Lower leg skin (tissue), 4 donors: ENCODE measurements around the gene STK25. TPM values are rescaled to one million over a fixed set of nuclear protein-coding genes. Genes with fewer than 3 reads are reported as not detected.
A peak's percentile ranks its signal among the peaks of the same experiment; 100 is the strongest.
"Not testable (repeated sequence)": the region's sequence is repeated elsewhere in the genome, so short reads cannot be mapped to it uniquely, and the experiment has no call there.

ENCODE experiments used
- DNase-seq, 2 donors: peaks; one replicate each; pipeline ENCODE4 v3.0.0-alpha.2; 2019; ENCODE audit warnings: low spot score in 2 of 2
- H3K4me3 ChIP-seq: fragments of 200-600 bp; sonication (generic); 2 replicates; pipeline ENCODE4 v1.5.1; 2017; ENCODE audit warnings: mild to moderate bottlenecking, low read depth; ENCODE audit not compliant: poor library complexity, severe bottlenecking
- POLR2A ChIP-seq, 2 donors: fragments of 450-650 bp; IDR thresholded peaks; one replicate each; pipeline ENCODE4 v1.6.1; 2016 to 2017; ENCODE audit warnings: antibody characterized with exemption in 2 of 2, mild to moderate bottlenecking in 1 of 2, moderate library complexity in 1 of 2
- WGBS, 2 donors: methylation state at CpG; one replicate each; pipeline ENCODE4 v1.1.5; 2018; 5-methylcytosine and 5-hydroxymethylcytosine counted together
- intact Hi-C: fragments of 100-400 bp; cut with DNase I; formaldehyde crosslinking; loops from one replicate; pipeline ENCODE4 v1.15.0; 2023; ENCODE audit warnings: low total_unique reads
- total RNA-seq, 4 donors: library from RNA; depleted of rRNA; stranded (reverse); fragments of >200 nt; gene quantifications; one replicate each; pipeline ENCODE4 v1.1.0, GENCODE V29; 2016
- TF ChIP-seq, protein P1 (sequence below), 3 donors: fragments of 450-650 bp; IDR thresholded peaks; one replicate each; pipeline ENCODE4 v1.5.1; 2016; ENCODE audit warnings: antibody characterized with exemption in 3 of 3, mild to moderate bottlenecking in 3 of 3, moderate library complexity in 2 of 3

The STK25 gene
- total RNA-seq, 4 donors from 2014 or later: 137 to 315 (median 188) TPM

DNA sequence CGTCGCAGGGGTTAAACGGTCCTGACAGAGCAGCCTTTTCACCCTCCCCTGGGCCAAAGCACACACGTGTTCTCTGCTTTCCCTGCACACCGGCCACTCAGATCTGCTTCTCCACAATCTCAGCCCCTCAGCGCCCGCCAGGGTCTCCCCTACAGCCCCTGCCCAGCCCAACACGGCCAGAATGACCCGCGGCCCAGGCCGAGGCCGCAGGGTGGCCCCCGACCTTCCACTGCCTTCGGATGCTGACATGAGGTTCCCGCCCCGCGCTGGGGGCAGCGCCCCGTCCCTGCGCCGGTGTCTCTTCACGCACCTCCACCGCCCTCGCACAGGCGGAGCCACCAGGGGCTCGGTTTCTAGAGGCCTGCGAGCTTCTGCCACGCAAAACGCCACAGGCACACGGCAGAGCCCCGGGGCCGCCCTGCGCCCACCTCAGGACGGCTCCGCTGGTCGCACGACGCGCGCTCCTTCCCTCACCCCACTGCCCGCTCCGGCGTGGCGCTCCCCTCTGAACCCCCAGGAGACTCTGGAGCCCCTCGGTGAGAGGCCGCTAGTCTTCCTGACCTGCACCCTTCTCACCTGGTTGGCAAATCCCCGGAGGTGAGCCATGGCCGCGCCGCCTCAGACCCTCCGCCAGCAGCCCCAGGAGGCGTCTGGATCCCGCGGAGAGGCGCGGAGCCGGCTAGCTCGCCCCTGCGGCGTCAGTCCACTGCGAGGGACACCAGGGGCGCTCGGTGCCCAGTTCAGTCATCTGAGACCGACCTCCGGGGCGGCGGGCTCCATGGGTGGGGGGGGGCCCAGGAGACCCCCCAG, 749 bp downstream of the STK25 start:
- no peak for DNase-seq
- TF ChIP-seq, protein P1, sequence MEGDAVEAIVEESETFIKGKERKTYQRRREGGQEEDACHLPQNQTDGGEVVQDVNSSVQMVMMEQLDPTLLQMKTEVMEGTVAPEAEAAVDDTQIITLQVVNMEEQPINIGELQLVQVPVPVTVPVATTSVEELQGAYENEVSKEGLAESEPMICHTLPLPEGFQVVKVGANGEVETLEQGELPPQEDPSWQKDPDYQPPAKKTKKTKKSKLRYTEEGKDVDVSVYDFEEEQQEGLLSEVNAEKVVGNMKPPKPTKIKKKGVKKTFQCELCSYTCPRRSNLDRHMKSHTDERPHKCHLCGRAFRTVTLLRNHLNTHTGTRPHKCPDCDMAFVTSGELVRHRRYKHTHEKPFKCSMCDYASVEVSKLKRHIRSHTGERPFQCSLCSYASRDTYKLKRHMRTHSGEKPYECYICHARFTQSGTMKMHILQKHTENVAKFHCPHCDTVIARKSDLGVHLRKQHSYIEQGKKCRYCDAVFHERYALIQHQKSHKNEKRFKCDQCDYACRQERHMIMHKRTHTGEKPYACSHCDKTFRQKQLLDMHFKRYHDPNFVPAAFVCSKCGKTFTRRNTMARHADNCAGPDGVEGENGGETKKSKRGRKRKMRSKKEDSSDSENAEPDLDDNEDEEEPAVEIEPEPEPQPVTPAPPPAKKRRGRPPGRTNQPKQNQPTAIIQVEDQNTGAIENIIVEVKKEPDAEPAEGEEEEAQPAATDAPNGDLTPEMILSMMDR (IDR thresholded peaks at IDR 0.05): no peak
- TF ChIP-seq POLR2A (IDR thresholded peaks at IDR 0.05): no peak
- peak overlapping the region; percentile 89 for H3K4me3 ChIP-seq
- intact Hi-C loops: loop anchor here (10.0 kb wide), 1 partner anchor 377 kb away; no protein-coding TSS in a partner anchor
- 1 to 2% methylated on average over 38 to 43 of the region's 67 CpGs for WGBS, 2 donors

DNA sequence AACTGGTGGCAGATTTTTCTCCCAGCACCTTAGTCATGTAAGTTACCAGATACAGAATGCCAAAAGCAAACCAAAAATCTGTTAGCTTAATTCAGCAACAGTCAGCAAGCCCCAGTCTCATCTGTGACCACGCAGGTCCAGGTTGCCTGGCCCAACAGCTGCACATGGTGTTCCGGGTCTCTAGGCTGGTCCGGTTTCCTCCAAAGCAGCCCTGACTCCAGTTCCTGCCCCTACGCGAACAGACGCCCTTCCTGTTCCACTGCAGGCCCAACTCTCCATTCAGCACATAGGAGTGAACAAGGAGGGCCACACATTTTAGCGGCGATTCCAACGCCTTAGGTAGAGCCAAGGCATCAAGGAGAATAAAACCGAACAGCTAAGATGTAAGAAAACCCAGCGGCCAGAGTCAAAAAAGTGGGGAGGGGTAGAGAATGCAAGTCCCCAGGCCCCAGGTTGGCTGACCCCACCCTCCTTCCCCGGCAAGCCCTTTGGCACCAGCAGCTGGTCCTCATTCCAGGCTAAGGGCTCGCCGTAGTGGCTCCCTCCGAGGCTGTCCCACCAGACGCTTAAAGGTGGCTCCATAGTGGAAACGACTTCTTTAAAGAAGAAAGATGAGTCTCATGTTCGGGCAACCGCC, 1.5 kb downstream of the STK25 start:
- 29 to 35% methylated on average over 16 to 19 of the region's 19 CpGs for WGBS, 2 donors
- peak overlapping the region; percentile 89 for H3K4me3 ChIP-seq
- TF ChIP-seq, protein P1 (IDR thresholded peaks at IDR 0.05): no peak
- no peak for TF ChIP-seq POLR2A (IDR thresholded peaks at IDR 0.05)
- intact Hi-C loops: loop anchor here (10.0 kb wide), 1 partner anchor 378 kb away; no protein-coding TSS in a partner anchor
- DNase-seq: no peak

DNA sequence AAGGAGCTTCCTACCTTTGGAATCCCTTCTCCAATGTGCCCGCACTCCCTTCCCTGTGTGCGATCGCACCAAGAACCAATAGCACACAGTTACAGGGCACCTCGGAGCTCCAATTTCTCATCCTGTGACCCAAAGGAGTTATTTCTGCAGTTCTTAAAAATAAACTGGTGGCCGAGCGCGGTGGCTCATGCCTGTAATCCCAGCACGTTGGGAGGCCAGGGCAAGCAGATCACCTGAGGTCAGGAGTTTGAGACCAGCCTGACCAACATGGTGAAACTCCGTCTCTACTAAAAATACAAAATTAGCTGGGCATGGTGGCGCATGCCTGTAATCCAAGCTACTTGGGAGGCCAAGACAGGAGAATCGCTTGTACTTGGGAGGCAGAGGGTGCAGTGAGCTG, 2.1 kb downstream of the STK25 start:
- intact Hi-C loops: loop anchor here (10.0 kb wide), 1 partner anchor 378 kb away; no protein-coding TSS in a partner anchor
- 94 to 97% methylated on average over 11 of the region's 11 CpGs for WGBS, 2 donors
- DNase-seq, H3K4me3 ChIP-seq: not testable (repeated sequence)

DNA sequence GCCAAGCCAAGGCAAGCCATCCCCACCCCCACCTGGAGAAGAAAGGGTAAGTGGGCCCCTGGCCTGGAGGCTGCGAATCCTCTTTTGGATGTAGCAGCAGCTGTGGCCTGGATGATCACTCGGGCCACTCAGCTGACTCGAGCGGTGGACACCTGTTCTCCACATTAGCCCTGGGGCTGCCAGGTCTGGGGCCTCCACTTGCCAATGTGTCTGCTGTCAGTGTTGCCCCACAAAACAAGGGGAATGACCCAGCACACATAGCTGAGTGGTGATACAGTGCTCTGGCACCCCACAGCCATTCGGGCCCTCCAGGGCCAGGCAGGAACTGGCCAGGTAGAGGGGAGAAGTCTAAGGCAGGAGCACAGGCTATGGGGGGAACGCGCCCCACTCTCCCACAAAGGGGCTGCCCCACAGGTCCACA, 2.6 kb downstream of the STK25 start:
- DNase-seq: no peak
- TF ChIP-seq, protein P1 (IDR thresholded peaks at IDR 0.05): no peak
- TF ChIP-seq POLR2A (IDR thresholded peaks at IDR 0.05): no peak
- no peak overlapping the region for H3K4me3 ChIP-seq
- 80 to 92% methylated on average over 2 to 7 of the region's 7 CpGs for WGBS, 2 donors
- intact Hi-C loops: loop anchor here (10.0 kb wide), 1 partner anchor 379 kb away; no protein-coding TSS in a partner anchor

DNA sequence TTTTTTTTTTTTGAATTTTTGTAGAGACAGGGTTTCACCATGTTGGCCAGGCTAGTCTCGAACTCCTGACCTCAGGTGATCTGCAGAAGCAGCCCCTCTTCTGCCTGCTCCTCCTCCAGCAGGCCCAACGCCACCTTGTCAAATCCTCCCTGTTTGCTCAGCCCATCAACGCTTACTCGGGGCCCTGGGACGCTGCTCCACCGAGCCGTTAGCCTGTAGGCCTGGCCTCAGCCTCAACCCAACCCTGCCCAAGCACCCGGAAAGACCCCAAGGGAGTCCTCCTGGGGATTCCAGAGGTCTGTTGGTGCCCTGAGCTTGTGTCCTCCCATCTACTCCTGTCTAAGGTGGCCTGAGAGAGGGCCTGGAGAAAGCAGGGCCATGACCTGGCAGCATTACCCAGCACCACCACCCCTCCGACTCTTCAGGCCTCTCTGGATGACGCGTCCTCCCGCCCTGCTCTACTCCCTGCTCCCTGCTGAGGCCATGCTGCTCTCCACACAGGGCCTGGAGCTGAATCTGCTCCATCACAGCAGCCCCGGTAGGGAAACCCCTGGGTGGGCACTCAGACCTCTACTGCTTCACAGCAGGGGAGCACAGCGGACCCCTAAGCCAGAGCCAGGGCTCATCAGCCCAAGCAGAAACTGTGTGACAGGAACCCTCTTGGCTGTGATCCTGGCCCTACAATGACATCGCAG, 3.2 kb downstream of the STK25 start:
- WGBS, 2 donors: 90 to 91% methylated on average over 13 to 15 of the region's 15 CpGs
- H3K4me3 ChIP-seq: no peak overlapping the region
- no peak for DNase-seq
- intact Hi-C loops: loop anchor here (10.0 kb wide), 1 partner anchor 380 kb away; no protein-coding TSS in a partner anchor
- TF ChIP-seq POLR2A (IDR thresholded peaks at IDR 0.05): no peak
- TF ChIP-seq, protein P1 (IDR thresholded peaks at IDR 0.05): no peak
